ENCODE results near the gene KLRF2. TPM values are rescaled to one million over a fixed set of nuclear protein-coding genes. Genes with fewer than 3 reads are reported as not detected.

KLRF2 gene
- total RNA-seq, 1 experiment from 2014 or later: not detected

DNA sequence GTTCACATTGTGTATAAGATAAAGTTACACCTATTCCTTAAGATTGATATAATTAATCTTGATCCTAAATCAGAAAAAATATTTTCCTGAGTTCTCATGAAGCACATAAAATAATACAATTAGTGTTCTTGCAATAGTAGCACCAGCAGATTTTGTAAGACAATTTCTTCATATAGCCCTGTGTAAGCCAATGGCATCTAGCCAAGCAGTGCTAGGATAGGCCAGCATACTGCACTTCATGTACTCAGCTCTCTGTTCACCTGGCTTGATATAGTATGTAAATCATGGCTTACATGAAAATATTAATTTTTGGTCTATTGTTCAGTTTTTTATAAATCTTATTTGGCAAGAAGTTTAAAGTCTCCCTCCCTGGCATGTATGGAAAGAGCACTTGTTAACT, 1.9 kb downstream of the KLRF2 start:
- no peak for DNase-seq (ENCODE audit: low read depth)

DNA sequence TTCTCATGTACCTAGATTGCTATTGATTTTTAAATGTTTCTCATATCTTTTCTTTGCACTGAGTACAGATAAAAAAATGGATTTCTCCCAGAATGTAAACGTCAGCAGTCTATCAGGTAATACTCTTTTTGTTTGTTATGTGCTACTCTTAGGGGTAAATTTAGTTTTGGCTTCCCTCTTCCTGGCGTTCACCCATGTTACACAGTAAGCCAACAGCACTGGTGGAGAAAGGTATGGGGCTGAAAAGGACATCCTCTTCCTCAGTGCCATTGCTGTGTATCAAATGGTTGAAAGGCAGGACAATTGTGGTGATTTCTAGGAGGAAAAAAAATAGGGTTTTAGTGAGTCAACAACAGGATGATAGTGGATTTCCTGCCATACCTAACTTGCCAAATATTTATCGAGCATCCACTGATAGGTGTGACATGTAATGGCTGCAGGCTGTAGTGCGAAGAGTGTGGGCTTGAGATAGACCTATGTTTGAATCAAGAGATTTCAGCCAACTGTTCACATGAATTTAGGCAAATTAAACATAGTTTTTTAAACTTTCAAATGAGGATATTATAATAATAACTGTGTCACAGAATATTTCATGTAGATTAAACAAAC, 7.5 kb downstream of the KLRF2 start:
- no peak for DNase-seq (ENCODE audit: low read depth)

- no peak for DNase-seq (ENCODE audit: low read depth)
Measured at GRCh38 chr12:9895215-9895971, 14.1 kb downstream of the KLRF2 start.

DNA sequence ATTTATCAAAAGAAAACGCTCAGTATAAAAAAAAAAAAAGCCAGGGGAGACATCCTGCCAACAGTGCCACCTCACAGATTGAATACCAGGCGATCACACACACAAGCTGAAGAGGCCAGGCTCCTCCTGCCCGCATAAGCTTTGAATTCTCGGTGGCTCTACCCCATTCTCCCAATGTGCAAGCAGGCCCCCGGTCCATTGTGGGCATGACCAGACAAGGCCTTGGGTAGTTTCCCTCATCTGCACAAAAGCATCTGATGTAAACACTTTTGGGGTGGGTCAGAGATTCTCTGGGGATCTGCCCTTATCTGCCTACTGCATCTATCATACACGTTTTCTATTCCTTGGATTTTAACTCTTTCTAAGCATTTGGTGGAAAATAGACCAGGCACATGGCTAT, 16.2 kb downstream of the KLRF2 start:
- DNase-seq (ENCODE audit: low read depth): no peak

DNA sequence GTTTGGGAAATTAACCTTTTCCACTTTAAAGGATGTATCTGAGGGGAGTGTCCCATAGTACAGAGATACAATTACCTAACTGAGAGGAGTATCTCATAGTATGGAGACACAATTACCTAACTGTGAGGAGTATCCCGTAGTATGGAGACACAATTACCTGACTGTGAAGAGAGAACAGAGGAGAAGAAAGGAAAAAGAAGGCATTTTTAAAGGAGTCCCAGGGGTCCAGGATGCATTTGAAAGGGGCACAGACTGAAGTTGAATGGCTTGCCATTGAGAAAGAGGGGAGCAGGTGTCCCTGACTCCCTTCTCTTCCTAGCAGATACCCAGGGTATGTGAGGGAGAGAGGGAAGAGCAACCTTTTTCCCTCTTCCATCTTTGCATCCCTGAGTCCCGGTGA, 17.9 kb downstream of the KLRF2 start:
- no peak for DNase-seq (ENCODE audit: low read depth)

DNA sequence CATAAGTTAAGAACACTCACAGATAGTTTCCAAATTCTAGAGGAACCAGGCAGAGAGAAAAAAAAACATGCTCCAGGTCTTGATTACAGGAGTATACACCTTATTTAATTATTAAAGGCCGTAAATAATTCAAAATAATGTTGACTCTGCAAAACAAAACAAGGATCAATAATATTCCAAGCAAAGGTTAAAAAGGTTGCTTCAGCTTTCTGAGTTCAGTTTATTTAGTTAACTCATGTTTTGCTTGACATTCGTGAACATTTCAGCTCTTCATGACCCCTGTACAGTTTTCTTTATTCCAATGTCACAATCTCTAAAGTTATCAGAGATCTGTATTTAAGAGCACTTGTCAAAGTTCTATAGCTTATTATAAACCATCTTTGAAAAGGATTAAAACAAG, 19.6 kb downstream of the KLRF2 start:
- DNase-seq (ENCODE audit: low read depth): no peak

GRCh38 chr12:9902539-9903228, 21.4 kb downstream of the KLRF2 start:
- DNase-seq (ENCODE audit: low read depth): no peak

- no peak for DNase-seq (ENCODE audit: low read depth)
Measured at GRCh38 chr12:9906873-9907272, 25.6 kb downstream of the KLRF2 start.

- DNase-seq (ENCODE audit: low read depth): no peak
Measured at GRCh38 chr12:9907769-9908168, 26.5 kb downstream of the KLRF2 start.

- no peak for DNase-seq (ENCODE audit: low read depth)
Measured at GRCh38 chr12:9908350-9908749, 27.1 kb downstream of the KLRF2 start.

DNA sequence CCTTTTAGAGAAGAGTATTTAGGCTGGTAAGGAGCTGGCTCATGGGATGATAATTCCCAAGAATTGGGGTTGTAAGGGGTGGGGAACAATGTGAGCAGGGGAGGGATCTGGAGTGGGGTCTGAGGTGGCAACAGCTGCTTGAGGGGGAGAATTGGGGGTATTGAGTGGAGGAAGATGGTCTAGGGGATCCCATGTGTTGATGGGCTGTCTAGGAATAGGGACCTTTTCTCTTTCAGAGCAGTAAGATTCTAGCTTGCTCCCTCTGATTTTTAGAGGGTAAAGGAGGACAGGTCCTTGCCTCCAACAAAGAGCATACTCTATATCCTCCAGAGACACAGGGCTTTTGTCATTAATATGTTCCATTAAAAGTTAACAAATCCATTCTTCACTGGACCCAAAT, 28.4 kb downstream of the KLRF2 start:
- DNase-seq (ENCODE audit: low read depth): no peak

GRCh38 chr12:9910716-9911421, 29.6 kb downstream of the KLRF2 start:
- peak; percentile 15 for DNase-seq (ENCODE audit: low read depth)

DNA sequence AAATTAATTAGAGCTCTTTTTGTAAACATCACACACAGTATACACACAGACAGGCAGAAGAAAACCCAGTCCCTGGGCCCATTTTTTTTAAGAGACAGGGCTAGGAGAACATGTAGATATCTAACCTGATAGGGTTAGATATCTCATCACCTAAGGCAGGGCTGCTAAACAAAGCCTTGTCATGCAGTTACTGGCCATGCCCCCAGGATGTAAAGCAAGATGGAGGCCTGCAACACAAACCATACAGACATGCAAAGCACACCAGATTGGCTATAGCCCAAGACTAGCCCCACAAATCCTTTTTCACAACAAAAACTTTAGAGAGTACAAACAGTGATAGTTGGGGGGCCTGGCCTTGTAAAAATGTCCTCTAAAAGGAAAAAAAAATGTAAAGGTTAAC, 30.4 kb downstream of the KLRF2 start:
- no peak for DNase-seq (ENCODE audit: low read depth)

DNA sequence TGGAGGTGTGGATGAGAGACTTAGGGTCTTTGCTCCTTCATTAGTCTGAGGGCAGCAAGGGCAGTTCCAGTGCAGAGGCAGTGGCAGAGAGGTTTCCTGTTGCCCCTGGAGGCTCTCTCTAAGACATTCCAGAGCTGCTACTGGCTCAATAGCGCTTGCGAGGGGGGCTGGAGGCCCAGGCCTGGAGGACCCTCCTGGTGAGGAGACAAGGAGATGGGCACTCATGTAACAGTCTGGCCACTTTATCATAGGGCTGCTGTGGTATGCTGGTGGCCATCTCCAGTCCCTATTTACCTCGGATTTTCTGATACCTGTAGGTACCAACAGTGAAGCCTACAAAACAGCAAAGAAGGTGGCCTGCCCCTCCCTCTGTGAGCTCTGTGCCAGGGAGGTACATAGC, 38.2 kb downstream of the KLRF2 start:
- no peak for DNase-seq (ENCODE audit: low read depth)

- DNase-seq (ENCODE audit: low read depth): no peak
Measured at GRCh38 chr12:9920451-9920850, 39.2 kb downstream of the KLRF2 start.

DNA sequence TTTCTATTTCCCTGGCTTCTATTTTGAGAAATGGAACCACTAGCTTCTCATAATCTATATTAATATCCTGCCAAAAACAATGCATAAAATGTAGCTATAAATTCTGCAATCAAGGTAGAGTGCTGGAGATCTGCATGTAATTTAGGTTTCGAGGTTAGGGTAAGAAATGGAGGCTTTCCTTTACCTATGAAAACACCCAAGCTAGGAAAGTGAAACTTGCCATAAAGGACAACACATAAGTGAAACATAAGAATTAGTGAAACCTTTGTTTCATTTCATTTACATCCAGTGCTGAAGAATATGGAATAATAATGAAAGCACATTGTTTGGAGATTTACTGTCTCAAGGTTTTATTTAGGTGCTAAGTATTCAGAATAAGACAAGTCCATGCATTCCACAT, 41.1 kb downstream of the KLRF2 start:
- no peak for DNase-seq (ENCODE audit: low read depth)

DNA sequence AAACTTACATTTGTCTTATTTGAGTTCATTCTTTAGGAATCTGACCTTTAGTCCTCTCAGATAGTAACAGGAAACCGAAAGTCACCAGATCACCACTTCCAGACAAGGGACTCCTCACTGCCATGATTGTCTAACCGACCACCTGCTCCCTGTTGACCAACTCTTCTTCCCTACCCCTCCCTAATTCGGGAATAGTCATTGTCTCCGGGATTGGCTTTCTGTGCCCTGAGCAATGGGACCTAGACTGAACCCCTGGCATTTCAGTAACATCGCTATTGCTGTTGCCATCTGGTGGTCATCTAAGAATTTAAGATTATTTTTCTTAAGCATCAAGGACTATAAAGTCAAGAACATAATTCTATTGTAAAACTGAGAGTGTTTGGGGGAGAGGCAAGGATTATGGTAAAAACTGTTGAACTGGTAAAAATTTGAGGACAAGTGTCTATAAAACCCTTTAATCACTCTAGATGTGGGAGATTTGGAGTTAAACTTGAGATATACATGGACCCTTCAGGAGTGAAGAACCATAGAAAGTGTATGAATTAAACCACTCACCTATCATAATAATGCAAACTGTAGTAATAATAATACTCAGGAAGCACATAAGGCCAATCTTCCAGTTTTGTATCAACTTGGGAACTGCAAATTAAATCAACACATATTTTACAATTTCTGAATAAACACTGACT, 44.6 kb downstream of the KLRF2 start:
- peak; percentile 17 for DNase-seq (ENCODE audit: low read depth)

DNA sequence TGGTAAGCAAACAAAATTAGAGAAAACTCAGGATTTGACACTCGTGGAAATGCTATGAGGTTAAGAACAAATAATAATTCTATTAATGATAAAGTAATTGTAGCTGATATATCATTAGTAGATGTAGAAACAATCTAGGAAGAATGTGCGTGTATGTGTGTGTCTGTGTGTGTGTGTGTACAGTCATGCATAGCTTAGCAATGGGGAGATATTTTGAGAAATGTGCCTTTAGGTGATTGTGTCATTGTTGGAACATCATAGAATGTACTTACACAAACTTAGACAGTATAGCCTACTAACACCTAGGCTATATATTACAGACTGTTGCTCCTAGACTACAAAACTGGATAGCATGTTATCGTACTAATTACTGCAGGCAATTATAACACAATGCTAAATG, 45.6 kb downstream of the KLRF2 start:
- DNase-seq (ENCODE audit: low read depth): no peak

DNA sequence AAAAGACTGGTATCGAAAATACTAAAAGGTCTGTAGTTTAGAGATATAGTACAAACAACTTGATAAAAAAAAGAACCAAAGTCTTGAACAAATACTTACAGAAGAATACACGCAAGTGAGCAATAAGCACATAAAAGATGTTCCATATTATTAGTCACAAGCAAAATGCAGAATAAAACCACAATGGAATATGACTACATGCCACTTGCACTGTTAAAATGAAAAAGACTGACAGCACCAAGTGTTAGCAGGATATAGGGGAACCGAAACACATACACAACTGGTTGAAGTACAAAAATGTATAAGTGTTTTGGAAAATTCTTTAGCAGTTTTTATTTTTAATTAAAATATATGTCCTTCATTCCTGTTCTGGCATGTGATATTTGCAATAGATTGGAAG, 47.3 kb downstream of the KLRF2 start:
- no peak for DNase-seq (ENCODE audit: low read depth)

DNA sequence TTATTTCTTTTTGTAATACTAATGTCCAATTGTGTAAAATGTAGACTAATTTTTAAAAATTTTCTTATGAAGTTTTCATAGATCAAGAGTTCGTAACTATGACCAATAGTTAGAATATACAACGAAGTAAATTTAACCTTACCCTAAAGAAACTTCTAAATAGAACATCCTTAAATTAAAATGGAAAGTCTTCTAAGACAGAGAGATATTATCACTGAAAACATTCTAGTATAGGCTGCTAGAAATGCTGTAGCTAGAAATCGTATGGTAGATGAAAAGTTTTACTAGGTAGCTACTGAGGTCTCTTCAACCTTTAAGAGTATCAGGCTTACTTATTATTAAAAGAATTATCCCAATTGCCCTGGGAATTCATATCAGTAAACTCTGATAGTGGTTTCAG, 50.0 kb downstream of the KLRF2 start:
- no peak for DNase-seq (ENCODE audit: low read depth)

GRCh38 chr12:9932270-9932669, 51.0 kb downstream of the KLRF2 start, which contains the start of gene CLEC2A:
Gene CLEC2A, minus strand, starts transcription at chr12:9932370. Its CDS starts 41 bp downstream, at chr12:9932329.
- no peak for DNase-seq (ENCODE audit: low read depth)

Data from HT1080 (cell line).